Pancreas (tissue), 10 donors: ENCODE results near the gene ZNF451. TPM values are rescaled to one million over a fixed set of nuclear protein-coding genes. Genes with fewer than 3 reads are reported as not detected.

Source experiments
- ATAC-seq, 4 donors: fragments of 200-7000 bp; cut with Tn5 transposase; one replicate each; pipeline versions ENCODE4 v1.8.0 to v1.9.1; 2020; ENCODE audit warnings: mild to moderate bottlenecking in 4 of 4, moderate library complexity in 4 of 4
- DNase-seq, 6 donors: peaks; one replicate each; pipeline ENCODE4 v3.0.0-alpha.2; 2020
- FAIRE-seq: peaks from 2 replicates; lab custom pipeline; 2012; peaks lifted over from hg19 to GRCh38; lab: Jason Lieb, UNC
- H3K27ac ChIP-seq, 4 donors: fragments of 200-600 bp; sonication (generic); 1 replicate in 3 of 4; 2 replicates in 1 of 4; pipeline versions ENCODE4 v1.5.0 to v1.8.0; 2020
- H3K27me3 ChIP-seq, 4 donors: fragments of 200-600 bp; one replicate each; pipeline ENCODE4 v1.8.0; 2021
- H3K36me3 ChIP-seq, 3 donors: fragments of 200-600 bp; sonication (generic) in 1 of 3; one replicate each; pipeline versions ENCODE4 v1.5.0 to v1.8.0; 2020 to 2021
- H3K4me1 ChIP-seq, 3 donors: fragments of 200-600 bp; one replicate each; pipeline ENCODE4 v1.8.0; 2021
- H3K4me3 ChIP-seq, 4 donors: fragments of 200-600 bp; sonication (generic) in 2 of 4; one replicate each; pipeline versions ENCODE4 v1.5.0 to v1.8.0; 2020 to 2021
- H3K9me3 ChIP-seq, 4 donors: fragments of 200-600 bp; one replicate each; pipeline ENCODE4 v1.8.0; 2021
- CTCF ChIP-seq, 4 donors: fragments of 200-600 bp; sonication (generic) in 3 of 4; IDR thresholded peaks; one replicate each; pipeline versions ENCODE4 v1.5.0 to v1.8.0; 2021; ENCODE audit warnings: antibody characterized with exemption in 4 of 4
- WGBS, 2 donors: extraction: QIAGEN DNeasy Blood & Tissue Kit; methylation state at CpG; one replicate each; pipeline ENCODE4 v1.1.7; 2013; 5-methylcytosine and 5-hydroxymethylcytosine counted together
- intact Hi-C, 3 donors: fragments of 100-400 bp; cut with DNase I; formaldehyde crosslinking; loops; one replicate each; pipeline versions ENCODE4 v1.11.1 to v1.14.2; 2022
- polyA plus RNA-seq, 2 donors: library from polyadenylated mRNA; stranded (reverse); fragments of 200-250 nt; gene quantifications; one replicate each; pipeline ENCODE4 v1.2.3, GENCODE V29; 2013
- total RNA-seq, 6 donors: library from RNA; stranded (reverse); fragmentation: NEBNext Ultra II Directional in 4 of 6; extraction: Animal tissue kit (Norgen Biotek cat#: 25700) in 4 of 6; gene quantifications; one replicate each; pipeline versions ENCODE4 v1.2.1 to v1.2.4, GENCODE V29; 2021 to 2023
- donor health status: healthy with polysubstance abuse.
- donor health status: DM: no; HTN: no; CAD: no; lungs with moderate emphysema.
- donor health status: DM: no; HTN: no; CAD: no.
- donor health status: control.
- donor health status: control.
- donor health status: Bipolar disorder and iron deficiency.
- donor health status: DM: yes; HTN: yes; CAD: no.
- donor health status: DM: no; HTN: no; CAD: no.
- donor health status: DM: no; HTN: no; CAD: no.
- donor health status: DM: yes; HTN: yes; CAD: no.

The ZNF451 gene
- total and polyA plus RNA-seq, 8 donors, result 9.4 to 26.7 (median 18.3) TPM

- ATAC-seq, result no peak
- TF ChIP-seq CTCF (IDR thresholded peaks at IDR 0.05), result no peak
- intact Hi-C loops, result no loop called here
- Histone ChIP-seq H3K27ac (no peak overlapping the region), H3K4me3 (no peak overlapping the region), H3K9me3 (no peaks in the 10 kb centered on the region), H3K27me3 (no peaks in the 10 kb centered on the region), H3K36me3 (peaks cover 0 to 10% (median 5%) of the 10 kb centered on the region in 3 donors), H3K4me1 (no peaks in the 10 kb centered on the region)
- FAIRE-seq, result no peak
- WGBS, 2 donors, result 93 to 97% methylated on average over 2 of the region's 2 CpGs
- no peak for DNase-seq
Measured at GRCh38 chr6:57137350-57137749, 47.4 kb downstream of the ZNF451 start.

GRCh38 chr6:57138026-57138425, 48.0 kb downstream of the ZNF451 start:
- H3K36me3 ChIP-seq, result peaks cover 0 to 12% (median 5%) of the 10 kb centered on the region in 3 donors
- no peaks in the 10 kb centered on the region for H3K27me3 ChIP-seq
- H3K9me3 ChIP-seq, result no peaks in the 10 kb centered on the region
- DNase-seq (no peak), FAIRE-seq (no peak), ATAC-seq (no peak)
- no peak for TF ChIP-seq CTCF (IDR thresholded peaks at IDR 0.05)
- no peak overlapping the region for H3K4me3 ChIP-seq
- H3K27ac ChIP-seq, result no peak overlapping the region
- intact Hi-C loops, result no loop called here
- 96% methylated on average over 11 of the region's 11 CpGs for WGBS, 2 donors
- no peaks in the 10 kb centered on the region for H3K4me1 ChIP-seq

GRCh38 chr6:57141451-57142177, 51.6 kb downstream of the ZNF451 start:
- no peak for DNase-seq
- no peak for FAIRE-seq
- no peak for TF ChIP-seq CTCF (IDR thresholded peaks at IDR 0.05)
- no peak overlapping the region for H3K27ac ChIP-seq
- H3K4me1 ChIP-seq, result no peaks in the 10 kb centered on the region
- H3K9me3 ChIP-seq, result no peaks in the 10 kb centered on the region
- no peak for ATAC-seq
- intact Hi-C loops, result no loop called here
- no peak overlapping the region for H3K4me3 ChIP-seq
- no peaks in the 10 kb centered on the region for H3K27me3 ChIP-seq
- peaks cover 0 to 8% (median 5%) of the 10 kb centered on the region in 3 donors for H3K36me3 ChIP-seq
- WGBS, 2 donors, result 91 to 94% methylated on average over 4 of the region's 4 CpGs

- H3K27me3 ChIP-seq, result no peaks in the 10 kb centered on the region
- WGBS, 2 donors, result 75 to 93% methylated on average over 1 of the region's 1 CpG
- TF ChIP-seq CTCF (IDR thresholded peaks at IDR 0.05), result no peak
- no peak for ATAC-seq
- no peak for DNase-seq
- no peak overlapping the region for H3K27ac ChIP-seq
- H3K4me3 ChIP-seq, result no peak overlapping the region
- no peak for FAIRE-seq
- no peaks in the 10 kb centered on the region for H3K4me1 ChIP-seq
- peaks cover 0 to 8% (median 5%) of the 10 kb centered on the region in 3 donors for H3K36me3 ChIP-seq
- no peaks in the 10 kb centered on the region for H3K9me3 ChIP-seq
- intact Hi-C loops, result no loop called here
Measured at GRCh38 chr6:57142178-57142525, 52.2 kb downstream of the ZNF451 start.

GRCh38 chr6:57143690-57144089, 53.7 kb downstream of the ZNF451 start:
- WGBS, 2 donors, result 100% methylated on average over 1 of the region's 1 CpG
- no peak overlapping the region for H3K4me3 ChIP-seq
- FAIRE-seq (peak; percentile 20), ATAC-seq (no peak), DNase-seq (no peak)
- no peaks in the 10 kb centered on the region for H3K4me1 ChIP-seq
- no peak for TF ChIP-seq CTCF (IDR thresholded peaks at IDR 0.05)
- peaks cover 0 to 17% (median 5%) of the 10 kb centered on the region in 3 donors for H3K36me3 ChIP-seq
- intact Hi-C loops, result no loop called here
- no peaks in the 10 kb centered on the region for H3K9me3 ChIP-seq
- no peak overlapping the region for H3K27ac ChIP-seq
- H3K27me3 ChIP-seq, result no peaks in the 10 kb centered on the region
